ENCODE measurements around the gene PCSK6.

The PCSK6 gene

GRCh38 chr15:101510212-101511197 is 21.0 kb upstream of the PCSK6 start:
- no peak for TF ChIP-seq FOXM1 (IDR thresholded peaks at IDR 0.05; ENCODE audit: borderline replicate concordance)
- no peak for TF ChIP-seq L3MBTL2 (conservative IDR thresholded peaks at IDR 0.05)
- TF ChIP-seq ARNT (IDR thresholded peaks at IDR 0.05): no peak
- TF ChIP-seq LEF1 (IDR thresholded peaks at IDR 0.05; ENCODE audit: borderline replicate concordance): no peak
- TF ChIP-seq FOXA1 (IDR thresholded peaks at IDR 0.05): no peak
- TF ChIP-seq ZNF384 (IDR thresholded peaks at IDR 0.05): no peak
- no peak for TF ChIP-seq PKNOX1 (IDR thresholded peaks at IDR 0.05)
- no peak for TF ChIP-seq TARDBP (IDR thresholded peaks at IDR 0.05)
- TF ChIP-seq CTBP1 (IDR thresholded peaks at IDR 0.05; ENCODE audit: borderline replicate concordance): no peak
- TF ChIP-seq BHLHE40 (IDR thresholded peaks at IDR 0.05; ENCODE audit: borderline replicate concordance): no peak
- no peak for TF ChIP-seq NFRKB (IDR thresholded peaks at IDR 0.05)
- TF ChIP-seq HDGF (IDR thresholded peaks at IDR 0.05; ENCODE audit: borderline replicate concordance): no peak
- TF ChIP-seq SUZ12 (IDR thresholded peaks at IDR 0.05): no peak
- TF ChIP-seq ELF4 (IDR thresholded peaks at IDR 0.05): no peak
- TF ChIP-seq FOXK2 (IDR thresholded peaks at IDR 0.05): no peak
- ChIA-PET CTCF (interaction anchor here (0.6 to 2.3 kb wide), 3 partner anchors 9 to 255 kb away, joined by 3 to 14 read pairs (median 3); no protein-coding TSS in a partner anchor), POLR2A (no interaction called here)
- DNase-seq (ENCODE audit: extremely low spot score): no peak

- TF ChIP-seq BHLHE40 (IDR thresholded peaks at IDR 0.05; ENCODE audit: borderline replicate concordance): no peak
- no peak for TF ChIP-seq FOXA1 (IDR thresholded peaks at IDR 0.05)
- TF ChIP-seq L3MBTL2 (conservative IDR thresholded peaks at IDR 0.05): no peak
- no peak for TF ChIP-seq NFRKB (IDR thresholded peaks at IDR 0.05)
- TF ChIP-seq SUZ12 (IDR thresholded peaks at IDR 0.05): no peak
- TF ChIP-seq CTBP1 (IDR thresholded peaks at IDR 0.05; ENCODE audit: borderline replicate concordance): no peak
- TF ChIP-seq LEF1 (IDR thresholded peaks at IDR 0.05; ENCODE audit: borderline replicate concordance): no peak
- TF ChIP-seq FOXM1 (IDR thresholded peaks at IDR 0.05; ENCODE audit: borderline replicate concordance): no peak
- TF ChIP-seq TARDBP (IDR thresholded peaks at IDR 0.05): no peak
- no peak for TF ChIP-seq ZNF384 (IDR thresholded peaks at IDR 0.05)
- TF ChIP-seq ELF4 (IDR thresholded peaks at IDR 0.05): no peak
- TF ChIP-seq HDGF (IDR thresholded peaks at IDR 0.05; ENCODE audit: borderline replicate concordance): no peak
- TF ChIP-seq ARNT (IDR thresholded peaks at IDR 0.05): no peak
- no peak for TF ChIP-seq FOXK2 (IDR thresholded peaks at IDR 0.05)
- TF ChIP-seq SP1 (IDR thresholded peaks at IDR 0.05): no peak
- POLR2A ChIA-PET: no interaction called here
- CTCF ChIA-PET: no interaction called here
- no peak for DNase-seq (ENCODE audit: extremely low spot score)
Measured at GRCh38 chr15:101509279-101509678, 19.8 kb upstream of the PCSK6 start.

- TF ChIP-seq BHLHE40 (IDR thresholded peaks at IDR 0.05; ENCODE audit: borderline replicate concordance): no peak
- peak; percentile 5 for DNase-seq (ENCODE audit: extremely low spot score)
- ChIA-PET POLR2A (no interaction called here), CTCF (no interaction called here)
Measured at GRCh38 chr15:101506491-101506890, 17.0 kb upstream of the PCSK6 start.

GRCh38 chr15:101505610-101506337 is 16.3 kb upstream of the PCSK6 start:
- CTCF ChIA-PET: no interaction called here
- no peak for DNase-seq (ENCODE audit: extremely low spot score)
- POLR2A ChIA-PET: no interaction called here
- no peak for TF ChIP-seq TARDBP (IDR thresholded peaks at IDR 0.05)
- TF ChIP-seq NFRKB (IDR thresholded peaks at IDR 0.05): no peak
- no peak for TF ChIP-seq PKNOX1 (IDR thresholded peaks at IDR 0.05)
- no peak for TF ChIP-seq CTBP1 (IDR thresholded peaks at IDR 0.05; ENCODE audit: borderline replicate concordance)
- no peak for TF ChIP-seq LEF1 (IDR thresholded peaks at IDR 0.05; ENCODE audit: borderline replicate concordance)
- TF ChIP-seq FOXM1 (IDR thresholded peaks at IDR 0.05; ENCODE audit: borderline replicate concordance): no peak
- TF ChIP-seq BHLHE40 (IDR thresholded peaks at IDR 0.05; ENCODE audit: borderline replicate concordance): no peak
- TF ChIP-seq FOXK2 (IDR thresholded peaks at IDR 0.05): no peak
- no peak for TF ChIP-seq ARNT (IDR thresholded peaks at IDR 0.05)
- no peak for TF ChIP-seq ELF4 (IDR thresholded peaks at IDR 0.05)
- TF ChIP-seq FOXA1 (IDR thresholded peaks at IDR 0.05): no peak
- no peak for TF ChIP-seq HDGF (IDR thresholded peaks at IDR 0.05; ENCODE audit: borderline replicate concordance)
- TF ChIP-seq SUZ12 (IDR thresholded peaks at IDR 0.05): no peak
- no peak for TF ChIP-seq L3MBTL2 (conservative IDR thresholded peaks at IDR 0.05)
- TF ChIP-seq ZNF384 (IDR thresholded peaks at IDR 0.05): no peak
- TF ChIP-seq SP1 (IDR thresholded peaks at IDR 0.05): no peak

GRCh38 chr15:101504866-101505609 is 15.5 kb upstream of the PCSK6 start:
- TF ChIP-seq L3MBTL2 (conservative IDR thresholded peaks at IDR 0.05) (no peak), SP1 (IDR thresholded peaks at IDR 0.05) (no peak), PKNOX1 (IDR thresholded peaks at IDR 0.05) (no peak), CTBP1 (IDR thresholded peaks at IDR 0.05; ENCODE audit: borderline replicate concordance) (no peak), ZNF384 (IDR thresholded peaks at IDR 0.05) (no peak), NFRKB (IDR thresholded peaks at IDR 0.05) (no peak), LEF1 (IDR thresholded peaks at IDR 0.05; ENCODE audit: borderline replicate concordance) (no peak), ARNT (IDR thresholded peaks at IDR 0.05) (no peak), FOXA1 (IDR thresholded peaks at IDR 0.05) (no peak), SUZ12 (IDR thresholded peaks at IDR 0.05) (no peak), BHLHE40 (IDR thresholded peaks at IDR 0.05; ENCODE audit: borderline replicate concordance) (no peak)
- DNase-seq (ENCODE audit: extremely low spot score): peak; percentile 7
- ChIA-PET POLR2A (no interaction called here), CTCF (no interaction called here)
